ENCODE measurements around the gene UNC13C. TPM values are rescaled to one million over a fixed set of nuclear protein-coding genes. Genes with fewer than 3 reads are reported as not detected.

The UNC13C gene
- total RNA-seq, 1 donor from 2014 or later = 0.26 TPM

DNA sequence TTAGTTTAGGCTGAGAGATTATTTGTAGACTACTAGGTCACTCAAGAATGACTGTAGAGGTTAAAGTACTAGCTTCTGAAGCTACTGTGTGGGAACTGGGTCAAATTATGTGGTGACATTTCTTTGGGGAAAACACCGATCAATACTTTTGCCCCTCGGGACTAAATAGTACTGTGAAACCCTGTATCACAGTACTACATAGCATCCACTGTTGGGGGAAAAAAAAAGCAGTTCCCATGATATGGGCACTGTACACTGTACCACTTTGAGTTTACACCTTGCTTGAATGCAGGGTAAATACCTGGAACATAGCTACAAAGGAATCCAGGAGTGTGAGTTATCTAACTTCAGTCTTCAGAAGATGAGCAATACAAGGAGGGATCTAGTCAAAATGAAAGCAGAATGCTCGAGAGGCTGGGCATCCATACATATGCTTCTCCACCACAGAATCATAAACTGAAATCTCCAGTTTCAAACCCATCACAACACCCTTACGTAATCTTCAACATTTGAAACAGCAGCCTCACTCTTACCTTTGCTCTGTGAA lies 311.4 kb downstream of the UNC13C start:
- FAIRE-seq (no peak), DNase-seq (ENCODE audit: low read depth) (no peak)
- Histone ChIP-seq H3K27me3 (ENCODE audit: control insufficient read depth, insufficient read depth, low read length) (no peaks in the 10 kb centered on the region), H3K36me3 (ENCODE audit: control insufficient read depth, insufficient read depth, low read length) (no peaks in the 10 kb centered on the region), H3K4me3 (ENCODE audit: low read depth, low read length) (no peak overlapping the region)
- TF ChIP-seq, protein P1, sequence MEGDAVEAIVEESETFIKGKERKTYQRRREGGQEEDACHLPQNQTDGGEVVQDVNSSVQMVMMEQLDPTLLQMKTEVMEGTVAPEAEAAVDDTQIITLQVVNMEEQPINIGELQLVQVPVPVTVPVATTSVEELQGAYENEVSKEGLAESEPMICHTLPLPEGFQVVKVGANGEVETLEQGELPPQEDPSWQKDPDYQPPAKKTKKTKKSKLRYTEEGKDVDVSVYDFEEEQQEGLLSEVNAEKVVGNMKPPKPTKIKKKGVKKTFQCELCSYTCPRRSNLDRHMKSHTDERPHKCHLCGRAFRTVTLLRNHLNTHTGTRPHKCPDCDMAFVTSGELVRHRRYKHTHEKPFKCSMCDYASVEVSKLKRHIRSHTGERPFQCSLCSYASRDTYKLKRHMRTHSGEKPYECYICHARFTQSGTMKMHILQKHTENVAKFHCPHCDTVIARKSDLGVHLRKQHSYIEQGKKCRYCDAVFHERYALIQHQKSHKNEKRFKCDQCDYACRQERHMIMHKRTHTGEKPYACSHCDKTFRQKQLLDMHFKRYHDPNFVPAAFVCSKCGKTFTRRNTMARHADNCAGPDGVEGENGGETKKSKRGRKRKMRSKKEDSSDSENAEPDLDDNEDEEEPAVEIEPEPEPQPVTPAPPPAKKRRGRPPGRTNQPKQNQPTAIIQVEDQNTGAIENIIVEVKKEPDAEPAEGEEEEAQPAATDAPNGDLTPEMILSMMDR (IDR thresholded peaks at IDR 0.05; ENCODE audit: insufficient read depth, low read length, severe bottlenecking) = no peak

DNA sequence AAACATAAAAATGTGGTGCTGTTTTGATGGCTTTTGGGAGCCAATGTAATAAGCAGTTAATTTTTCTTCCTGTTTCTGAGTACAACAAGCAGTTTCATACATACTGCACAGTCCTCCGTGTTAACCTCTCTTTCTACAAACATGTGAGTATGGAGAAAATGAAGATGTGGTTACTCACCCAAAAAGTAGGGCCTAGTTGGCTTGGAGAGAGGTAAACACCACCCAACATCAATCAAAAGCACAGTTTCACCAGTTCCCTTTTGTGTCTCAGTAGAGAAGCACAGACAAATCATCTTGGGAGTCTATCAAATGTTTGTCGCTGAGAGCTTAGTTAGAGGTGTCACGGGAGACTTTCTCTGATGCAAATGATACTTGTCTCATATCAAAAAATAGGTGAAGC lies 320.2 kb downstream of the UNC13C start:
- Histone ChIP-seq H3K27me3 (ENCODE audit: control insufficient read depth, insufficient read depth, low read length) (no peaks in the 10 kb centered on the region), H3K36me3 (ENCODE audit: control insufficient read depth, insufficient read depth, low read length) (no peaks in the 10 kb centered on the region), H3K4me3 (ENCODE audit: low read depth, low read length) (no peak overlapping the region)
- no peak for DNase-seq (ENCODE audit: low read depth)
- no peak for FAIRE-seq
- TF ChIP-seq, protein P1 (IDR thresholded peaks at IDR 0.05; ENCODE audit: insufficient read depth, low read length, severe bottlenecking) = no peak

DNA sequence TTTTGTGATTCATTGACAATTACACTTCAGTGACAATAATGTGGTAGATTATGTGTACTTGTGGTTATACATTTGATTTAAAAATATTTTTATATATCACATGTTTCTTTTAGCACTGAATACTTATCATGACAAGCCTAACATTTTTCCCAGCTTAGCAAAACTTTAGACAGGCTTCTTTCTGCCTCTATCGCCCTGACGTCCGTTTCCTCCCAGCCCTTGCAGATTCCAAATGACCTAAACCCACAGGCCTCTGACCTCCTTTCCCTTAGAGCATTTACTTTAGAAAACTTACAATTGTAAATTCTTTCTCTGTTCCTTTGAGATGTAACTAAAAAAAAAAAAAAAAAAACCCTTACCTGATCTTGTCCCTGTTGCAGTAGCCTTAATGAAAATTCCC lies 326.1 kb downstream of the UNC13C start:
- TF ChIP-seq, protein P1 (IDR thresholded peaks at IDR 0.05; ENCODE audit: insufficient read depth, low read length, severe bottlenecking) = no peak
- FAIRE-seq (no peak), DNase-seq (ENCODE audit: low read depth) (no peak)
- Histone ChIP-seq H3K36me3 (ENCODE audit: control insufficient read depth, insufficient read depth, low read length) (no peaks in the 10 kb centered on the region), H3K4me3 (ENCODE audit: low read depth, low read length) (no peak overlapping the region), H3K27me3 (ENCODE audit: control insufficient read depth, insufficient read depth, low read length) (no peaks in the 10 kb centered on the region)

DNA sequence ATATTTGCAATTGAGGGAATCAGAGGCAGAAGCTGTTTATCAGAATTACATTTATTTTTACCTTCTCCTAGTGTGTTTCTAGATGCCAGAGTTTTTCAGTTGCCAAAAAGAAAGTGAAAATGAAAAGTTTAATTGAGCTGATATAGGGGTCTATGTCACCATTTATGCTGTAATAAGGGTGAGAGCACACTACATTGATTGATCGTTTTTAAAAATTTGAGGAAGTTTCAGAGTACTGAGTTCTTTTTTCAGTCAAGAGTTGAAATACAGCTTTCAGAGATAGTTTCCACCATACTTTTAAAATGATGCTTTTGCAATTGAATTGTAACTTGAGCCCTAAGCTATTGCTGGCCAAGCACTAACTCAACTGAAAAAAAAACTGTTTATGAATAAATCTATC lies 326.9 kb downstream of the UNC13C start:
- no peak overlapping the region for H3K4me3 ChIP-seq (ENCODE audit: low read depth, low read length)
- no peaks in the 10 kb centered on the region for H3K36me3 ChIP-seq (ENCODE audit: control insufficient read depth, insufficient read depth, low read length)
- TF ChIP-seq, protein P1 (IDR thresholded peaks at IDR 0.05; ENCODE audit: insufficient read depth, low read length, severe bottlenecking) = no peak
- no peak for FAIRE-seq
- no peaks in the 10 kb centered on the region for H3K27me3 ChIP-seq (ENCODE audit: control insufficient read depth, insufficient read depth, low read length)
- DNase-seq (ENCODE audit: low read depth) = no peak

DNA sequence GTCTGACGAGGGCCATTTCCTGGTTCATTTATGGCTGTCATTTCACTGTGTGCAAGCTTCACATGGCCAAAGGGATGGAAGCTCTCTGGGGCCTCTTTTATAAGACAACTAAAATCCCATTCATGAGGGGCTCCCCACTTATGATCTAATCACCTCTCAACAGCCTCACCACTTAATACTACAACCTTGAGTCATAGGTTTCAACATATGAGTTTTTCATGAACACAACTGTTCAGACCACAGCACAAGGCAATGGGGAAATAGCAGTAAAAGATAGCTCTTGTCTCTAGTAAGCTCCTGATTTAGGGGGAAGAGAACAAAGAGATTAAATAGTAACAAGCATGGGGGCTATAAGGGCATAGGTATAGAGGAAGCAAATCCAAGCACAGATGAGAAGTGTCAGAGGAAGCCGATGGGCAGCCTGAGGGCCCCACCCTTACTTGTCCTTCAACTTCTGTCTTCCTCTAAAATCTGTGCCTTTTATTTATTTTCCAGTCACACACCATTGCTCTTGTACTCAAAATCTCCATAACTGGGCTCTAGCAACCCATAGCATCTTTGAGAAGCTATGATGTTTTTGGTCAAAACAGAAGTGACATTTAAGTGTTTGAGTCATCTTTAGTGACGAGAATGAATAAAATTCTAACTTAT lies 329.1 kb downstream of the UNC13C start:
- no peak for FAIRE-seq

More for the DNA sequence above, 329.1 kb downstream of the UNC13C start:
- no peak for DNase-seq (ENCODE audit: low read depth)
- TF ChIP-seq, protein P1 (IDR thresholded peaks at IDR 0.05; ENCODE audit: insufficient read depth, low read length, severe bottlenecking) = no peak
- Histone ChIP-seq H3K4me3 (ENCODE audit: low read depth, low read length) (no peak overlapping the region), H3K36me3 (ENCODE audit: control insufficient read depth, insufficient read depth, low read length) (no peaks in the 10 kb centered on the region), H3K27me3 (ENCODE audit: control insufficient read depth, insufficient read depth, low read length) (no peaks in the 10 kb centered on the region)
